Astrocyte of the hippocampus (primary cell): ENCODE measurements around the gene OR6B3.
"Not testable (repeated sequence)": the region's sequence is repeated elsewhere in the genome, so short reads cannot be mapped to it uniquely, and the experiment has no call there.

Source experiments
- DNase-seq: peaks from one replicate; pipeline ENCODE4 v3.0.0; 2011; ENCODE audit warnings: low read depth, low spot score

The OR6B3 gene

GRCh38 chr2:240044096-240044495 is 9.2 kb downstream of the OR6B3 start:
- DNase-seq, result not testable (repeated sequence)

- no peak for DNase-seq
Measured at GRCh38 chr2:240043279-240043989, 9.9 kb downstream of the OR6B3 start.

- no peak for DNase-seq
Measured at GRCh38 chr2:240042740-240043139, 10.6 kb downstream of the OR6B3 start.

GRCh38 chr2:240041363-240041762 is 12.0 kb downstream of the OR6B3 start:
- no peak for DNase-seq

GRCh38 chr2:240037358-240037757 is 16.0 kb downstream of the OR6B3 start:
- no peak for DNase-seq

GRCh38 chr2:240033330-240033678 is 20.0 kb downstream of the OR6B3 start:
- no peak for DNase-seq

- DNase-seq, result no peak
Measured at GRCh38 chr2:240032406-240033329, 20.7 kb downstream of the OR6B3 start.

- DNase-seq, result no peak
Measured at GRCh38 chr2:240030379-240031094, 22.8 kb downstream of the OR6B3 start, which contains the start of gene OR6B2. OR6B2 (minus strand) TSS chr2:240030429; CDS start chr2:240030429, 0 bp downstream.

- DNase-seq, result peak; percentile 16
Measured at GRCh38 chr2:240024766-240025165, 28.6 kb downstream of the OR6B3 start.

GRCh38 chr2:240023792-240024191 is 29.5 kb downstream of the OR6B3 start:
- no peak for DNase-seq

GRCh38 chr2:240021488-240022104 is 31.7 kb downstream of the OR6B3 start:
- peak; percentile 80 for DNase-seq

- no peak for DNase-seq
Measured at GRCh38 chr2:240018071-240018750, 35.1 kb downstream of the OR6B3 start.

- DNase-seq, result no peak
Measured at GRCh38 chr2:240014327-240014726, 39.0 kb downstream of the OR6B3 start.

GRCh38 chr2:240013343-240013742 is 40.0 kb downstream of the OR6B3 start:
- peak; percentile 20 for DNase-seq

GRCh38 chr2:240002983-240003382 is 50.3 kb downstream of the OR6B3 start:
- no peak for DNase-seq

GRCh38 chr2:240000671-240001070 is 52.6 kb downstream of the OR6B3 start:
- no peak for DNase-seq

GRCh38 chr2:239997686-239998409 is 55.5 kb downstream of the OR6B3 start:
- no peak for DNase-seq
